H1 (cell line): ENCODE data around the gene HINT2. TPM values are rescaled to one million over a fixed set of nuclear protein-coding genes. Genes with fewer than 3 reads are reported as not detected.
A peak's percentile ranks its signal among the peaks of the same experiment; 100 is the strongest.

Source experiments
- CTCF ChIA-PET: fragments of 300-600 bp; sonication (Branson Sonifier 250); formaldehyde crosslinking; loops from one replicate; lab custom pipeline; 2021; ENCODE audit not compliant: partially characterized antibody; lab: Charles Lee
- POLR2A ChIA-PET: fragments of 300-600 bp; sonication (Branson Sonifier 250); formaldehyde crosslinking; loops from one replicate; lab custom pipeline; 2021; ENCODE audit warnings: inconsistent platforms; ENCODE audit not compliant: partially characterized antibody; lab: Charles Lee
- DNase-seq, 2 experiments: peaks; one replicate each; pipeline versions ENCODE4 v3.0.0 to v3.0.0-alpha.2; 2010 to 2022; ENCODE audit warnings: low spot score in 2 of 2, low read depth in 1 of 2, mixed read lengths in 1 of 2
- FAIRE-seq: peaks from 2 replicates; lab custom pipeline; 2011; peaks lifted over from hg19 to GRCh38; lab: Jason Lieb, UNC
- H2AFZ ChIP-seq: 2 replicates; pipeline ENCODE4 v1.8.1; 2012; ENCODE audit warnings: low read length, inconsistent platforms
- H2AK5ac ChIP-seq: 2 replicates; pipeline ENCODE4 v1.6.1; 2013; ENCODE audit warnings: low read depth, low read length
- H2BK120ac ChIP-seq: replicated peaks from 2 replicates; pipeline ENCODE3; 2013; ENCODE audit warnings: low read depth, low read length, inconsistent platforms
- H2BK12ac ChIP-seq: 2 replicates; pipeline ENCODE4 v1.6.1; 2013; ENCODE audit warnings: low read depth, low read length
- H2BK15ac ChIP-seq: 2 replicates; pipeline ENCODE4 v1.6.1; 2013; ENCODE audit warnings: low read length
- H2BK20ac ChIP-seq: 2 replicates; pipeline ENCODE4 v1.6.1; 2013; ENCODE audit warnings: low read length
- H2BK5ac ChIP-seq: 2 replicates; pipeline ENCODE4 v1.6.1; 2013; ENCODE audit warnings: low read depth, low read length
- H3K14ac ChIP-seq: 2 replicates; pipeline ENCODE4 v1.6.1; 2013; ENCODE audit warnings: inconsistent platforms; ENCODE audit not compliant: insufficient read length
- H3K18ac ChIP-seq: 2 replicates; pipeline ENCODE4 v1.6.1; 2013; ENCODE audit warnings: low read length; ENCODE audit errors: extremely low read depth
- H3K23ac ChIP-seq: 2 replicates; pipeline ENCODE4 v1.6.1; 2013; ENCODE audit warnings: inconsistent platforms; ENCODE audit not compliant: insufficient read length
- H3K23me2 ChIP-seq: 2 replicates; pipeline ENCODE4 v1.6.1; 2013; ENCODE audit warnings: low read depth, low read length
- H3K27ac ChIP-seq: 2 replicates; pipeline ENCODE4 v1.6.1; 2011; ENCODE audit warnings: low read depth, low read length, inconsistent platforms
- H3K27me3 ChIP-seq, 4 experiments: replicated peaks in 1 of 4; 1 replicate in 1 of 4; 2 replicates in 3 of 4; pipeline versions ENCODE4 v1.6.1 to v1.8.1; 2011 to 2013; ENCODE audit warnings: low read length in 3 of 4, mild to moderate bottlenecking in 3 of 4, inconsistent platforms in 2 of 4, mixed read lengths in 2 of 4, moderate library complexity in 1 of 4; ENCODE audit not compliant: control insufficient read depth in 3 of 4, insufficient read depth in 3 of 4; ENCODE audit errors: extremely low read depth in 1 of 4
- H3K36me3 ChIP-seq, 4 experiments: 2 replicates each; pipeline versions ENCODE4 v1.6.1 to v1.8.1; 2011 to 2013; ENCODE audit warnings: mild to moderate bottlenecking in 4 of 4, low read length in 3 of 4, moderate library complexity in 2 of 4, control low read depth in 1 of 4, inconsistent platforms in 1 of 4; ENCODE audit not compliant: insufficient read depth in 4 of 4, control insufficient read depth in 2 of 4
- H3K4ac ChIP-seq: replicated peaks from 2 replicates; pipeline ENCODE3; 2013; ENCODE audit warnings: low read length, low read depth, mixed read lengths, inconsistent platforms; ENCODE audit not compliant: insufficient read length
- H3K4me1 ChIP-seq, 4 experiments: replicated peaks in 1 of 4; 1 replicate in 1 of 4; 2 replicates in 3 of 4; pipeline versions ENCODE4 v1.6.1 to v1.8.1; 2011 to 2013; ENCODE audit warnings: low read length in 3 of 4, inconsistent platforms in 2 of 4, mixed read lengths in 1 of 4; ENCODE audit not compliant: insufficient read depth in 4 of 4, control insufficient read depth in 3 of 4
- H3K4me2 ChIP-seq, 2 experiments: 2 replicates each; pipeline versions ENCODE4 v1.6.1 to v1.8.1; 2011 to 2013; ENCODE audit warnings: low read depth in 2 of 2, low read length in 2 of 2, control low read depth in 1 of 2, inconsistent platforms in 1 of 2, mild to moderate bottlenecking in 1 of 2; ENCODE audit not compliant: insufficient read depth in 1 of 2
- H3K4me3 ChIP-seq, 4 experiments: fragments of 200-600, 300-600 bp in 1 of 4; sonication (generic), shearing (Covaris generic), sonication (Bioruptor Twin) in 1 of 4; 2 replicates each; pipeline versions ENCODE4 v1.5.1 to v1.8.1; 2011 to 2016; ENCODE audit warnings: low read length in 4 of 4, low read depth in 3 of 4, control low read depth in 2 of 4, inconsistent platforms in 2 of 4, mild to moderate bottlenecking in 2 of 4, mixed read lengths in 1 of 4, moderate library complexity in 1 of 4; ENCODE audit not compliant: insufficient read depth in 2 of 4; ENCODE audit errors: extremely low read depth in 1 of 4
- H3K56ac ChIP-seq: replicated peaks from 2 replicates; pipeline ENCODE3; 2013; ENCODE audit warnings: low read depth, mild to moderate bottlenecking, mixed read lengths, low read length, inconsistent platforms; ENCODE audit not compliant: insufficient read length
- H3K79me1 ChIP-seq: 2 replicates; pipeline ENCODE4 v1.6.1; 2013; ENCODE audit warnings: low read depth, low read length, control low read depth
- H3K79me2 ChIP-seq, 2 experiments: 2 replicates each; pipeline versions ENCODE4 v1.6.1 to v1.8.1; 2012 to 2013; ENCODE audit warnings: low read length in 2 of 2, mild to moderate bottlenecking in 2 of 2, inconsistent platforms in 1 of 2; ENCODE audit not compliant: insufficient read depth in 2 of 2, control insufficient read depth in 1 of 2
- H3K9ac ChIP-seq, 4 experiments: replicated peaks in 1 of 4; 1 replicate in 1 of 4; 2 replicates in 3 of 4; pipeline versions ENCODE4 v1.6.1 to v1.8.1; 2011 to 2013; ENCODE audit warnings: low read depth in 3 of 4, low read length in 3 of 4, control low read depth in 2 of 4, mild to moderate bottlenecking in 2 of 4, moderate library complexity in 2 of 4, inconsistent platforms in 1 of 4; ENCODE audit errors: extremely low read depth in 1 of 4
- H3K9me3 ChIP-seq, 2 experiments: 2 replicates each; pipeline versions ENCODE4 v1.6.1 to v1.8.1; 2012 to 2013; ENCODE audit warnings: mild to moderate bottlenecking in 2 of 2, moderate library complexity in 2 of 2, control low read depth in 1 of 2, inconsistent platforms in 1 of 2, low read depth in 1 of 2, low read length in 1 of 2, mixed read lengths in 1 of 2; ENCODE audit not compliant: insufficient read depth in 2 of 2
- H4K20me1 ChIP-seq, 2 experiments: replicated peaks in 1 of 2; 2 replicates each; pipeline versions ENCODE3 to v1.8.1; 2011 to 2013; ENCODE audit warnings: inconsistent platforms in 2 of 2, low read length in 2 of 2, mild to moderate bottlenecking in 1 of 2; ENCODE audit not compliant: insufficient read depth in 2 of 2, control insufficient read depth in 1 of 2
- H4K5ac ChIP-seq: 2 replicates; pipeline ENCODE4 v1.6.1; 2013; ENCODE audit warnings: low read length, low read depth, mixed read lengths, inconsistent platforms; ENCODE audit not compliant: insufficient read length
- H4K8ac ChIP-seq: 2 replicates; pipeline ENCODE4 v1.8.0; 2013; ENCODE audit warnings: mild to moderate bottlenecking, moderate library complexity, low read length, inconsistent platforms; ENCODE audit not compliant: insufficient read depth; ENCODE audit errors: extremely low read depth
- H4K91ac ChIP-seq: replicated peaks from 2 replicates; pipeline ENCODE3; 2013; ENCODE audit warnings: low read length, mixed read lengths, inconsistent platforms; ENCODE audit not compliant: insufficient read length
- ATF2 ChIP-seq: IDR thresholded peaks from 2 replicates; pipeline ENCODE4 v1.6.1; 2012; ENCODE audit warnings: low read length, inconsistent platforms
- EP300 ChIP-seq, 2 experiments: IDR thresholded peaks; 1 replicate in 1 of 2; 2 replicates in 1 of 2; pipeline ENCODE4 v1.6.1; 2011 to 2012; ENCODE audit warnings: low read depth in 2 of 2, low read length in 2 of 2, mild to moderate bottlenecking in 2 of 2, borderline replicate concordance in 1 of 2, inconsistent platforms in 1 of 2, moderate library complexity in 1 of 2
- MAX ChIP-seq: IDR thresholded peaks from 2 replicates; pipeline ENCODE4 v1.6.1; 2012; ENCODE audit warnings: inconsistent platforms
- WGBS, 2 experiments: shearing (Covaris generic) in 1 of 2; methylation state at CpG; one replicate each; pipeline versions ENCODE4 v1.1.6 to v1.1.7; 2013 to 2015; ENCODE audit warnings: low lambda C conversion rate in 2 of 2, mixed read lengths in 2 of 2, inconsistent platforms in 1 of 2, low coverage in 1 of 2, missing lambda C conversion rate in 1 of 2; ENCODE audit not compliant: insufficient replicate concordance in 2 of 2, insufficient coverage in 1 of 2, insufficient read length in 1 of 2; ENCODE audit errors: extremely low coverage in 1 of 2, missing lambda C conversion rate in 1 of 2; 5-methylcytosine and 5-hydroxymethylcytosine counted together
- polyA plus RNA-seq, 7 experiments: library from polyadenylated mRNA; depleted of rRNA in 3 of 7; stranded (reverse) in 5 of 7; unstranded in 2 of 7; fragments of >200 nt in 5 of 7; fragments of 200-250 nt in 2 of 7; gene quantifications; 1 replicate in 5 of 7; 2 replicates in 1 of 7; 4 replicates in 1 of 7; pipeline versions ENCODE4 v1.2.1 to v1.2.3, GENCODE V29; 2011 to 2013; ENCODE audit warnings: missing spikeins in 2 of 7, mixed read lengths in 2 of 7
- total RNA-seq: library from RNA; stranded (reverse); fragmentation: NEBNext Ultra II Directional; extraction: Animal tissue kit (Norgen Biotek cat#: 25700); gene quantifications from 2 replicates; pipeline ENCODE4 v1.2.1, GENCODE V29; 2021

HINT2 gene
- total and polyA plus RNA-seq, 2 of the 8 experiments (the other 6 are each of a cell fraction or from before 2014, with no cell fraction given): 32.1 to 51.2 TPM

GRCh38 chr9:35774907-35775635, 39.8 kb downstream of the HINT2 start:
- 67% methylated on average over 7 of the region's 7 CpGs; no CpG with 5 or more reads in 1 of the 2 experiments for WGBS, 2 experiments
- ChIA-PET CTCF (interaction anchor here (0.6 to 3.8 kb wide), 13 partner anchors 12 to 245 kb away, joined by 3 to 29 read pairs (median 4); partner anchors contain the start of genes GBA2, HINT2 and RGP1), POLR2A (interaction anchor here (0.7 to 1.7 kb wide), 9 partner anchors 11 to 47 kb away, joined by 3 to 4 read pairs (median 3); partner anchors contain the start of genes CREB3 and TLN1)
- no peak overlapping the region for H2BK120ac ChIP-seq
- H3K79me1 ChIP-seq: no peaks in the 10 kb centered on the region
- H2BK12ac ChIP-seq: no peak overlapping the region
- no peak overlapping the region for H3K27ac ChIP-seq
- no peak overlapping the region for H4K91ac ChIP-seq
- H4K20me1 ChIP-seq: no peaks in the 10 kb centered on the region
- H3K56ac ChIP-seq: no peak overlapping the region
- H3K23me2 ChIP-seq: no peaks in the 10 kb centered on the region
- no peak overlapping the region for H2BK15ac ChIP-seq
- no peak overlapping the region for H3K18ac ChIP-seq
- no peak overlapping the region for H2AFZ ChIP-seq
- H2BK20ac ChIP-seq: no peak overlapping the region
- no peak overlapping the region for H3K14ac ChIP-seq
- no peak overlapping the region for H4K5ac ChIP-seq
- no peak overlapping the region for H3K4me3 ChIP-seq
- peak overlapping the region; percentile 56; the same call in 1 of the 2 replicates for H2BK5ac ChIP-seq
- H3K27me3 ChIP-seq: no peaks in the 10 kb centered on the region
- peak in 1 of 2 experiments; percentile 52 for DNase-seq
- H2AK5ac ChIP-seq: no peak overlapping the region
- H3K36me3 ChIP-seq: no peaks in the 10 kb centered on the region
- peak overlapping the region; percentile 19 to 47; a peak in 3 of 4 replicates for H3K4me2 ChIP-seq
- no peaks in the 10 kb centered on the region for H3K79me2 ChIP-seq
- H3K4me1 ChIP-seq: peaks cover 0 to 6% (median 4%) of the 10 kb centered on the region in 4 experiments; a peak in 6 of 7 replicates
- no peaks in the 10 kb centered on the region for H3K9me3 ChIP-seq
- H3K9ac ChIP-seq: no peak overlapping the region; a peak in 1 of 7 replicates
- H3K23ac ChIP-seq: no peak overlapping the region
- H3K4ac ChIP-seq: no peak overlapping the region
- no peak overlapping the region for H4K8ac ChIP-seq
- FAIRE-seq: no peak
- TF ChIP-seq ATF2 (no peak), EP300 (IDR thresholded peaks at IDR 0.05; ENCODE audit: borderline replicate concordance in 1 of 2, low read depth in 2 of 2, low read length in 2 of 2) (no peak), MAX (no peak)
